ENCODE measurements around the gene TSPAN18.
"Not testable (repeated sequence)": the region's sequence is repeated elsewhere in the genome, so short reads cannot be mapped to it uniquely, and the experiment has no call there.

The TSPAN18 gene

DNA sequence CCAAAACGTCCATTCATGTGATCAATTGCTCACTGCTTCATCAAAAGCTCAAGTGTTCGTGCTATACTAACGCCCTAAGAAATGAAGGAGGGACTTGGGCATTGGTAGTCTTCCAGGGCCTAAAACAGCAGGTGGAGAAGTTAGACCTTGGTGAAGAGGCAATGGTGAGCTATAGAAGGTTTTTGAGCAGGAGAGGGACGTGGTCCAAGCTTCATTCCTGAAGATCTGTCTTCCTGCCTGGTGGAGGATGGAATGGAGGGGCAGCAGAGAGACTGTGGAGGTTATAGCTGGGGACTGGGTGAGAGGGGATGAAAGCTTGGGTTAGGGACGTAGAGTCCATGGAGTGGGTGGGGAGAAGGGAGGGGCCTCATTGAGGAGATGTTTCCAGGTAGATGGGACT, 126.2 kb downstream of the TSPAN18 start:
- no peak for DNase-seq

DNA sequence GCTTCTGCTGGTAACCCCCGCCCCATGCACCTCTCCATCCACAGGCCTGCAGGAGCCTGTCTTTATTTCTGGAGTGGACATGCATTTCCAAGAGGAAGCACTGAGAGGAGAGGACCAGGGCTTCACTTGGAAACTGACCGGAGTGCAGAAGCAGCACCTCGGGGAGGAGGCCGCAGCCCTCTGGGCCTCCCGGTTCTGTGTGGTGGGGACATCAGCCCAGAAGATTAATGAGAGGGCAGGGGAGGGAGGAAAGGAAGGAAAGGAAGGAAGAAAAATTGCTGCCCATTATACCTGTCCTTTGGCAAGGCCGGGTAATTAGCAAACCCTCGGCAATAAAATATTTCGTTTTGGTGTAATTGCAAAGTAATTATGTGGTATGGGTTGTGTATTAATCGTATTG, 126.9 kb downstream of the TSPAN18 start:
- no peak for DNase-seq

DNA sequence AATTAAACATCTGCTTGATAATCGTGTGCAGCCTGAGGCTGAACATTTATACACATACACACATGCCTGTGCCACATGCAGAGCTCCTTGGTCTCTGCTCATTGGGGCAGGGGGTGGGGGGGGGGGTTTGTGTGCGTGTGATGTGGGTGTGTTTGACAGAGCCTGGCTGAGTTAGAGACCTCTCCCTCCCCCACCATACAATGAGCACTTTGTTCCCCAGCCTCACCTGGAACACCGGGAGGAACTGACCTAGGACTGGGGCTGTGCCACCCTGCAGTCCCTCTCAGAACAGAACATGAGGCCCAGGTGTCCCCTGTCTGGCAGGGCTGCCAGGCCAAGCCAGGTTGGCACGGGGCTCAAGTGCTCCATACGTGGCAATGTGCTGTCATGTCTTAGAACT, 127.3 kb downstream of the TSPAN18 start:
- peak; percentile 37 for DNase-seq

DNA sequence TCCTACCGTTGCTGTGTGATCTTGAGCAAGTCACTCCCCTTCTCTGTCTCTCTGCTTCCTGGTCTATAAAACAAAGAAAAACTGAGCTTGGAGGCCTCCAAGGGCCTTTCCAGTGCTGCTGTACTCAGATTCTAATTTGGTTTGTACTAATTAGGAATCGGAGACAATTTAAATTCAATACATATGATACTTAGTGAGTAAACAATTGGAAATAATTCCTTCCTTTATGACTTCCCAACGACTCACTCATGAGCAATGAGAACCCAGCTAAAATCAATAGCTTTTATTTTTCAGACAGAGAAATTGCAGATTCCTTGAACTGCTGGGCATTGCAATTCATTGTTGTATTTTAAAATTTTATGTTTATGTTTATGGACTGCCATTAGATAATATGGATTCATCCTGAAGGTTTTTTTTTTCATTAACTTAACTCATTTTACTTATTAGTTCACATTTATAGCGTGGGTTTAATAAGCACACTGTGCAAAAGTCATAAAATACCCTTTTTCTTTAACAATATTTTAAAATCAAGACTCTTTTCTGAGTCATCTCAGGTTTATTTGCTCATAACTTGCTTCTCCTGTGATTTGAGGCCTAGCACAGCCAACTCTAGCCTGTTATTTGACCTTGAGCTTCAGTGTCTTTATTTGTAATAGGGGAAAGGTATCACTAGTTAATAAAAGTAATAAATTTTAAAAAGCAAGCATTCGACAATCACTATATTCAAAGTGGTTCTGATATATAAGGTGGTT, 128.2 kb downstream of the TSPAN18 start:
- DNase-seq = no peak

DNA sequence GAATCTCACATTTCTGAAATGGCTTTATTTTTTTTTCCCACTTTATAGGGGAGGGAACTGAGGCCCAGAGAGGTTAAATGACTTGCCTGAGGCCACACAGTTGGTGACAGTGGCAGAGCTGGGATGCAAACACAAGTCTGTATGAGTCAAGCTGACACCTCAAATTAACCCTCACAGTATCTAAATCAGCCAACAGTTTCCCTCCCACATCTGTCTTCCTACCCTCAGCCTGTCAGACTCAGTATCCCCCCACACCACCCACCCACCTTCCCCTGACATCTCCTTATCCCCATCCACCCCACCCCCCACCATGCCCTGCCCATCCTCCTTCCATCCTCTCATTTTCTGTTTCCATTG, 128.7 kb downstream of the TSPAN18 start:
- no peak for DNase-seq

DNA sequence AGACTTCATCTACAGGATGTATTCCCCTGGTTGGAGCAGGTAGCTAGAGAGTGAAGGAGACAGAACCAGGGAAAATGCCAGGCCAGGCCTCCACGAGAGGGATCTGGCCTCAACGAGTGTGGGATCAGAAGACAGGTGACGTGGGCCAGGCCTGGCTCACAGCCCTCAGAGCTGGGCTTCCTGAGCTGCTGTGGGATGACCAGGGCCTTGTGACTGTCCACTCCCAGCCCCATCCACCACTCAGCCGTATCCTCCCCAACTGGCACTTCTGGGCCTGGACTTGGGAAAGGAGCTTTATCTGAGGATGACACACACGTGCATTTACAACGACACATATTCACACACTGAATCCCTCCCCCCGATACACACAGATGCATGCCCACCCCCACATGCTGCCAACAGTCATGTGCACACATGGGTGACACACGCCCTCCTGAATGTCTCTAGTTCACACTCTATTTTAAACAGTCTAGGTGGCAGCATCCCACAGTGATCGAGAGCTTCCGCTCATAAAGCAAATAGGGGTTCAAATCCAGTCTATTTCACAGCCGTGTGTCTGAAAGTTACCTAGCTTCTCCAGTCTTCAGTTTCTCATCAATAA, 130.8 kb downstream of the TSPAN18 start:
- no peak for DNase-seq

DNA sequence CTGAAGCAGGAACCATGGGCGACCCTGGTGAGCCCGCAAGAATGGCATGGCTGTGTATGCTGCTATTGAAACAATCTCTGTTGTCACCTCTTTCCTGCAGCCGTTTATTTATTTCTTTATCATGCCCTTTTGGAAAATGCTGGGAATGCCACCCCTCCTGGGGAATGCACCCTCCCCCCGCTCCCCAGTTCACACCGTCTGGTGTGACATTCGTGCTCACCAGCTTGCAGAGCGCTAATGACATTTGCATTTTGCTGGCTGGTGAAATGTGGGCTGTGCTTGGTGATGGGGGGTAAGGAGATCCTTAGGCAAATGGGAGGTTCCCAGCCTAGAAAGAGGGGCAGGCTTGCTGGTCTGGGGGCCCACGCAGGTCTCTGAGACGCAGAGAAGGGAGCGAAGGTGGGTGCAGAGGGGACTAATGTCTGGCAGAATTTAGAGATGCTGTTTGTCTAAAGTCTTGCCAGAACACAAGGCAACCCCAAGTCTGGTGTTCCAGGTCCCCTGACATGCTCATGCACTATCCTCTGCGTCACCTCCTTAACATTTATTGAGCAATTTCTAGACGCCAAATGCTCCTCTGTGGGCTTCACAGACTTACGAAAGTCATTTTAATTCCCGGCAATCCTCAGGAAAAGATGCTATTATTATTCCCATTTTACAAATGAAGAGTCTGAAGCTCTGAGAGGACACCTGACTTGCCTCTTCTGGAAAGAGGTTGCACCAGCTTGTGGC, 132.2 kb downstream of the TSPAN18 start:
- DNase-seq = no peak

DNA sequence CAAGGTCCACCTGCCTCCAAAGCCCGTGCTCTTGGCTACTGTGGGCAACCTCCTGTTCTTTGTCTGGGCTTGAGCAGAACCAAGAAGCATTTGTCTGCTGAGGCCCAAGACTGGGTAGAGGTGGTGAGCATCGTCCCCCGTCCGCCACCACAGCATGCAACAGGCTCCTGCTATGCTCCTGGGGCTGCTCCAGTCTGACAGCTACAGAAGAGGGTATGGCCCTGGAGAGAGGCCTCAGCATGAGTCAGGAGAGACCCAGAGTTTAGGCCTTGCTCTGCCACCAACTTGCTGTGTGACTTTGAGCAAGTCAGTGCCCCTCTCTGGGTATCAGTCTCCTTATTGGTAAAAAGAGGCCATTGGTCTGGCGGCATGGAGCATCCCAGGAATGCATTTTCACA, 132.8 kb downstream of the TSPAN18 start:
- no peak for DNase-seq

DNA sequence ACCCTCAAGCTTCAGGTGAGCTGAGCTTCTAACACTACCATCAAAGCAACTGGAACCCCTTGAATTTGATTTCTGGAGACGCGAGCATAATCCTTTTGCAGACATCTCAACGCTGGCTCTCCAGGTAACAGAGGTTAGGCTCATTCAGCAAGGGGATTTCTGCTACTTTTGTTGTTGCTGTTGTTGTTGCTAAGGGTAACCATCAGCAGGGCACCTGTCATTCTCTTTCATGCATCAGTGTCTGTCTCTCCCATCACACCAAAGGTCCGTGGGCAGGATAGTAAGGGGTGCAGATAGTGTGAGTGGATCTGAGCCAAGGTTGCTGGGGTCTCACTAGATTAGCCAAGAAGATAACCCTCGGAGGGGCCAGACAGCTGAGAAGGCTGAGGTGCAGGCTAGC, 133.6 kb downstream of the TSPAN18 start:
- no peak for DNase-seq

DNA sequence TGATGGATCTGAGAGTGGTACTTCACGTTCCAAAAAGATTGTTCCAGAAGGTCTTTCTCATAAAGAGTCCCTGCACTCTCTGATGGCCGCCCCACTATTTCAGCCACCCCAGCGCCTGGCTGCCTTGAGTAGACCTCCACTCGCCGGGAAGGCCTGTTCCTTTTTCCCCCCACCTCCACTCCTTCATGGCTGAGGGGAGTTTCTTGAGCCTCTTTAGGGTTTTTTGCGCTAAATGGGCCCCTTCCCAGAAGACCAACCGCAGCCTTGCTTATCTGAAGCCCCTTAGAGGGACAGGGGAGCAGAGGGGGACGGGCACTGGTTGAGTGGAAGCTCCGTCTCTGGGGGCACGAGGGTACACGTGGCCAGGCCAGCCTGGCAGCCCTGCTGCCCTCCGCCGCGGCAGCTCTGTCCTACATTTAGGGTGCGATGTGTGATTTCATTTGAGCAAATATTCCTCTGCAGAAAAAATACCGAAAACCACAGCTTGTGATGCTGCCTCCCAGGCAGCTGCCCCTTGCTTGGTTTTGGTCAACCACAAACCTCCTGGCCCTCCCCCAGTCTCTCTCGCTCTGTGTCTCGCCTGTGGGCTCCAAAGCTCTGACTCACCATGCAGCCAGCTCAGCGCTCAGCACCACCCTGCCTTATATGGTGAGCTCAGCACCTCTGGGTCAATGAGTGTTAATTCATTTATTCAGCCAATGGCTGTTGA, 135.2 kb downstream of the TSPAN18 start:
- DNase-seq = no peak

DNA sequence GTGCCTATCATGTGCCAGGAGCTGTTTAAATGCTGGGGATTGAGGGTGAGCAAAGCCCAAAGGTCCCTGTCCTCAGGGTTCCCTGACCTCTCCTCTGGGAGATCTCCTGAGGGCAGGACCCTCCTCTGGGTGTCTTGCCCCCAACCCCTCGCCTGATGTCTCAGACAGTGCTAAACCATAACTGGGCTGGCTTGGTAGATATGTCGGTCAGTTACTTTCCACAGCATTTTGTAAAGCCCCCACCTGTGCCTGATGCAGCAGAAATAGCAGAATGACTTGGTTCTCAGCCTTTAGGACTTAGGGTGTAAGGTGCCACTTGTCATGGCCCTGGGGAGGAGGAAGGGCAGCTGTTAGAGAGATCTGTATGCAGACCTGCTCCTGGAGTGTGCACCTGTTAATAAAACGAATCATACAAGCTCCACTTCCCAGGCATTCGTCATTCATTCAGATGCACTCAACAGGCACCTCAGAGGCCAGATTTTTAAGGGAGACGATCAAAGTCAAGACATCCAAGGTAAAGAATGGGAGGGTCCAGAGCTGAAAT, 135.9 kb downstream of the TSPAN18 start:
- DNase-seq = no peak

DNA sequence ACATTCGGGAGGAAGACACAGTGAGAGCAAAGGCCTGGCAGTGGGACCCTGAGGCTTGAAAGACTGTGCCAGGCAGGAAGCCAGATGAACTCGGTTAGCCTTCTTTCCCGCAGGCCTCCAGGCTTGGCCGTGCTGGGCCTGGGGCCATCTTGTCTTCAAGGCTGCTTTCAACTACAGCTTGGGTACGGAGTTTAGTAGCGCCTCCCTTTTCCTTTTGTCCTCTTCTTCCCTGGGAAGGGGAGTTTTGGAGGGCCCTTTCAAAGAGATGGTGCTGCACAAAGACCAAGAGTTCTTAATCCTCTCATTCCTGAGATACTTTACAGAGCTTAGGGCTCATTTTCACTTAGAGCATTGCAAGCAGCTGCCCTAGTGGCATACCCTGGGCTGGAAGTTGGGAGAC, 136.5 kb downstream of the TSPAN18 start:
- no peak for DNase-seq

DNA sequence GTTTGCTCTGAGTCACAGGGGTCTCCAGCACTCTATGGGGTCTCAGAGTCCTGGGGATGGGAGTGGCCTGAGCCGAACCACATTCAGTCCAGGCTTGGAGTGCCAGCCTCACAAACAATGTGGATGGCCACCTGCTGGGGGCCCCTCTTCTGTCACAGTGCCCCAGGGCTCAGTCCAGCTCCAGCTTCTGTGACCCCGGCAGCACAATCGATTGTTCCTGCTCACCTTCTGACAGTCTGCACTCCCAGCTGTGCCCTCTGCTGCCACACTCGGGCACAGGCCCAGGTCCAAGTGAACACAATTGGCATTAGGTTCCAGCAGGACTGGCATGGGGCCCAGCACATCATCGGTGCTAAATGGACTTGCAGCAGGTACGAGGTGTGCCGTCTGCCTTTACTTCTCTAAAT, 139.1 kb downstream of the TSPAN18 start:
- DNase-seq = no peak

DNA sequence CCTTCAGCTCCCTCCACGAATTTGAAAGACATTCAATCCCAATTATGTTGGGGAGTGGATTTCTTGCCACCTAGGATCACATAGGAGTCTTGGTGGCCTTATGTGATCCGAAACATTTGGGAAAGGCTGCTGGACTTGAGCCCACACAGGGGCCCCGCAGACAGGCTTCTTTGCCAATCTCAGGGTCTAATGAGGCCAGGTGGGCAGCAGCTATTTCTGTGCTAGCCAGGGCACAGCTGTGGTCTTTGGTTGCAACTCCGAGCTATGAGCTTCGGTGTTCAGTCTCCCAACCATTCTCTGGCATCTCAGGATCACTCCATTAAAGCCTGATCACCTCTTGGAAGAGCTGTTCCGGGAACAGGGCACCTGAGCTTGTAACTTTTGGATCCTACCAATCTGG, 139.5 kb downstream of the TSPAN18 start:
- no peak for DNase-seq

DNA sequence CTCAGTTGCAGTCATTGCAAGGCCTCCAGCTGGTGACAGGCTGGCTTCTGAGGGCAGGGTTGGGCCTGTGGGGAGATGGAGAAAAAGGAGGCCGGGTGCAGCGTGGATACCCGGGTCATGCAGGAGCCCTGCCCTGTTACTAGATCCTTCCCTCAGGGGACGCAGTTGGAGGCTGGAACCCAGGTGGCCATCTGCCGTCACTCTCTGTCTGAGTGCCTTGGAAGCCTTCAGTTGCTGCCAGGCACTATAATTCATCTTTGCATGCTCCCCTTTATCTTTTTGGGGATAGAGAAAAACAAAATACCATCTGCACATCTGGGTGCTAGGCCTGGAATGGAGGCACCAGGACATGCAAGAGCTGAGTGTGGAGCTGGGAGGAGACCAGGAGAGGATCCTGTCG, 141.3 kb downstream of the TSPAN18 start:
- no peak for DNase-seq

DNA sequence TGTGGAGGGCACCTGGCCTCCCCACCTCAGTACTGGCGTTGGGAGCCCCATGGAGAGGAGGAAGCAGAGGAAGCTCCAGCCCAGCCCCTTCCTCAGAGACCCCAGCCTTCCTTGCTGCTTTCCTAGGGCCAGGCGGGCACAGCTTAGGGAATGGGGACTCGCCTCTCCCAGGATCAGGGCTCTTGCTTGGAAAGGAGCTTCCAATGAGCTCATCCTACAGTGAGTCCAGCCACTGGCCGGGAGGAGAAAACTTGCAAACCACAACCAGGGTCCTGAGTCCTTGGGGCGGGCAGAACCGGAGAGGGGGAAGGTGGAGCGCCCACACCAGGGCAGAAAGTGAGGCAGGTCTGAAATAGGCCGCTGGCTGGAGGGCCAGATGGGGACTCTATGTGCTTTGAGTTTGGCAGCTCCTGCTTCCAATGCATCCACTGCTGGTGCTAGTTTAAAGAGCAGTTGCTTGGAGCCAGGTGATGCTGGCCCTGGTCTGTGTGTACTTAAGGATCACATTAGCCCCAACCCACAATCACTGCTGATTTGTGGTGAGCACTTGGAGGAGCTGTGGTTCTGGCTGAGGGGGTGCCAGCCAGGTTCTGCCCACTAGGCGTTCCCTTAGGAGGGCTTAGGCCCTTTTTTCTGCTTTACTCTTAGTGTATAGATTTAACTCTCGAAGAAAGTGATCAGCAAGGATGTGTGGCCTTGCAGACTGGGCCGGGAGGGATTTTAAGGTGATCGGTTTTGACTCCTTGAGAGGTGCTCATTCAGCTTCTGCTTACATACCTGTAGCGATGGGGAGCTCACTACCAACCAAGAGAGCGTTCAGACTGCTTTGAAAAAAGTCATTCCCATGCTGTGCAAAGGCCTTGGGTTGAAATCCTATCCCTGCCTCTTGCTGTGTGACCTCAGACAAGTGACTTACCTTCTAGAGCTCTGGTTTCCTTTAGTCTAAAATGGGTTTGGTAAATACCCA, 142.0 kb downstream of the TSPAN18 start:
- DNase-seq = no peak

DNA sequence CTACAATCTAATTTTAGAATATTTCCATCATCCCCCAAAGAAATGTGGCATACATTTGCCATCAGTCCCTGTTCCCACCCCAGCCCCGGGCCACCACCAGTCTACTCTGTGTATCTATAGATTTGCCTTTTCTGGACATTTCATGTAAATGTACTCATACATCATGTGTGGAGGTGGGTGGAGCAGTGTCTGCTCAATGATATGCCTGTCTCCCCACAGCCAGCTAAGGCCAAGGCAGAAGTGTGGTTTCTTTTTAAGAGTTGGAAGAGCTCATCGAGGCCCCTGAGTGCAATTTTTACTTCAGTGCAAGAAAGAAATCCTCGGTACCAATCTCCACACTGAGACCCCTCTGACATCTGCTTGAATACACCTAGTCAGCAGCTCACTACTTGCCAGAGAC, 143.4 kb downstream of the TSPAN18 start:
- peak; percentile 6 for DNase-seq

DNA sequence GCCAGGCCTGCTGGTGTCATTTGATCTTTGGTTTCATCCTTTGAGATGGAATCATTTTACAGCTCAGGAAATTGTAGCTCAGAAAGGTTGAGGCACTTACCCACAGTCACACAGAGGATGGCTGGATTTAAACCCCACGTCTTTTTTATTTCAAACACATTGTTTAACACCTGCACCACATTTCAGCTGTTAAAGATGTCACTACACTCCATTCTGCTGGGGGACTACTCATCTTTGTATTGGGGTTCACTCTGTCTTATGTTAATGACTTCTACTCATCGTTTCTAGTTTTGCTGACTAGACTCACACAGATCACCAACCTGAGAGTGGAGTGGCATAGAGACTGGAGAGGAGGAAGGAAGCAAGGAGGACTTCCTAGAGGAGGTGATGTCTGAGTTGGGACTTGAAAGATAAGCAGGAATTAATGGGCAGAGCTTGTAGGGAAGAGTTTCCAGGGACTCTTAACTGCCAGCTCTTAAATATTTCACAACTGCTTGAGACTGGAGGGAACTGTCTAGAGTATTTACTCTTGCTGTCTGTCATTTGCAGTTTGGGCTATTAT, 143.9 kb downstream of the TSPAN18 start:
- DNase-seq = no peak

DNA sequence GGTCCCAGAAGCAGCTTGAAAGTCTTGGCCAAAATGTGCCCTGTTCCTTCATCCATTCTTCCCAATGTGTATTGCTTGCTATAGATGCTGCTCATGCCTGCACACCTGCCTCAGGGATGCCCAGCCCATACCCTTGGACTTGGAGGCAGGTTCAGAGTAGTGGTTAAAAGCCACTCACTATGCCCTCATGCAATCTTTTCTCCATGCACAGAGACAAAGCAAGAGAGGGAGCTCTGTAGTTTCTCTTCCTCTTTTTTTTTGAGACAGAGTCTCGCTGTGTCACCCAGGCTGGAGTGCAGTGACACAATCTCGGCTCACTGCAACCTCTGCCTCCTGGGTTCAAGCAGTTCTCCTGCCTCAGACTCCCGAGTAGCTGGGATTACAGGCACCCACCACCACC, 144.9 kb downstream of the TSPAN18 start:
- not testable (repeated sequence) for DNase-seq

DNA sequence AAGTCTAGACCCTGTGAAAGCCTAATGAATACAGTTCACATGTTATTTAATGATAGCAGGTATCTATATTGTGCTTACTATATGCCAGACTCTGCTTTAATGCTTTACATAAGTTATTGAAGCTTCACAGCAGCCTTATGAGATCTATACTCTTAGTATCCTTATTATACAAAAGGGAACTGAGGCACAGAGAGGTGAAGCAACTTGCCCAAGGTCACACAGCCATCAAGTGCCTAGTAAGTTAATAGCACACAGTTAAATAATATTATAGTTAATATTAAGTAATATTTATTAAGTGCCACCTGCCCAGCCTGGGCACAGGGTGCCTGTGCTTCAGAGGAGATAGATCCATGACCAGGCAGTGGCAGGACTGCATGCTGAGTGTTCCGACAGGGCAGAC, 145.8 kb downstream of the TSPAN18 start:
- no peak for DNase-seq

DNA sequence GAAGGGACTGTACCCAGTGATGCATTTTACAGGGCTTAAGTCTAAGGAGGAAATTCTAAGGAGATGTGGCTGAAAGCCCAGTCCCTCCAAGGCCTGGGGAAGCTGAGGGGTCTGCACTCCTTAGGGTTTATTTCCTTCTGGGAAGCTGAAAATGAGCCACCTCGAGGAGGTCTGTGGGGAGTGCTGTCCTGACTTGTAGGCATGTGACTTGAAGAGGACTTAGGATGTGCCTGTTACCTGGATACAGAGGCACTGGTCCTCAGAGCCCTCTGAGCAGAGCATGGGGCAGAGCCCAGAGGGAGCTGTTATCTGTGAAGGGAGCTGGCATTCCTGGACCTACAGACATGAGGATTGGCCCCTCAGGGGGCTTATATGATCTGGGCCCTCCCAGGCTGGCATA, 146.8 kb downstream of the TSPAN18 start:
- DNase-seq = no peak

DNA sequence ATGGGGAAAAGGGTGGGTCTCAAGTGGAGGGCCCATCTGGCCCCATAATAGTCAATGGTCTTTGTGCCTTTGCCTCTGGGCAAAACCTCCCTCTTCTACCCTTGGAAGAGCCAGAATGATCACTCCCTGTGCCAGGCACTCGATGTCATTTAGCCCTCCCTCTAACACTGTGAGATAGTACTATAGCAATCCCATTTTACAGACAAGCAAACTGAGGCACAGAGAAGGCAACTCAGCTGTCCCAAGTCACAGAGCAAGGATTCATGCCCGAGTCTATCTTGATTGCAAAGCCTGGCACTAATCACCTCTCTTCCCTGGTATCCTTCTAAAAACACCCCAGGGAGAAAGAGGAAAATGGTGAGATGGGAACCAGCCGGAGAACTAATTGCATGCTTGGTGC, 147.5 kb downstream of the TSPAN18 start:
- no peak for DNase-seq

Data from NCI-H526 treated with DMSO at 0.1 percent for 48 hours (cell line).